ENCODE data around the gene ADCY7.

GRCh38 chr16:50280932-50281331 lies 14.6 kb downstream of the ADCY7 start:
- TF ChIP-seq, protein P1, sequence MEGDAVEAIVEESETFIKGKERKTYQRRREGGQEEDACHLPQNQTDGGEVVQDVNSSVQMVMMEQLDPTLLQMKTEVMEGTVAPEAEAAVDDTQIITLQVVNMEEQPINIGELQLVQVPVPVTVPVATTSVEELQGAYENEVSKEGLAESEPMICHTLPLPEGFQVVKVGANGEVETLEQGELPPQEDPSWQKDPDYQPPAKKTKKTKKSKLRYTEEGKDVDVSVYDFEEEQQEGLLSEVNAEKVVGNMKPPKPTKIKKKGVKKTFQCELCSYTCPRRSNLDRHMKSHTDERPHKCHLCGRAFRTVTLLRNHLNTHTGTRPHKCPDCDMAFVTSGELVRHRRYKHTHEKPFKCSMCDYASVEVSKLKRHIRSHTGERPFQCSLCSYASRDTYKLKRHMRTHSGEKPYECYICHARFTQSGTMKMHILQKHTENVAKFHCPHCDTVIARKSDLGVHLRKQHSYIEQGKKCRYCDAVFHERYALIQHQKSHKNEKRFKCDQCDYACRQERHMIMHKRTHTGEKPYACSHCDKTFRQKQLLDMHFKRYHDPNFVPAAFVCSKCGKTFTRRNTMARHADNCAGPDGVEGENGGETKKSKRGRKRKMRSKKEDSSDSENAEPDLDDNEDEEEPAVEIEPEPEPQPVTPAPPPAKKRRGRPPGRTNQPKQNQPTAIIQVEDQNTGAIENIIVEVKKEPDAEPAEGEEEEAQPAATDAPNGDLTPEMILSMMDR (IDR thresholded peaks at IDR 0.05; ENCODE audit: insufficient read depth, low read depth, low read length), result no peak
- TF ChIP-seq EZH2 (IDR thresholded peaks at IDR 0.05; ENCODE audit: insufficient read depth, low read length), result no peak
